CD4-positive, alpha-beta T cell treated with Interleukin-15 for 1 hour (primary cell): Measurements from ENCODE around the gene IGFL2.
A peak's percentile ranks its signal among the peaks of the same experiment; 100 is the strongest.
"Not testable (repeated sequence)": the region's sequence is repeated elsewhere in the genome, so short reads cannot be mapped to it uniquely, and the experiment has no call there.

Experiments
- DNase-seq: peaks from one replicate; pipeline ENCODE4 v3.0.0-alpha.2; 2020

IGFL2 gene

DNA sequence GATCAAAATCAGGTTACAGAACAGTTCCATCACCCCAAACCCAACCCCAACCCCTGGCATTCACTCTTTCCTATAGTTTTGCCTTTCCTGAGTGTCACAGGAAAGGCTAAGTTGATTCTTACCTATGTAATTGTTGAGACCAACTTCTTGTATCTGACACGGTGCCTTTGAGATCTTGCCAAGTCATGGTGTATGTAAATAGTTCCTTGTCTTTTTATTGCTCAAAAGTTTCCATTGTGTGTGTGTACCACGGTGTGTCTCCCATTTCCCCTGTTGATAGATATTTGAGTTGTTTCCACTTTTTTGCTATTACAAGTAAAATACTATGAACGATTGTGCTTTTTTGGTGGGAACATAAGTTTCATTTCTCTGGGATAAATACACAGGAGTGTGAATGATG is 3.3 kb upstream of the IGFL2 start:
- DNase-seq, result no peak

- no peak for DNase-seq
These were observed 785 bp upstream of the IGFL2 start for GRCh38 chr19:46147166-46147740.

- no peak for DNase-seq
These were observed 2.6 kb downstream of the IGFL2 start for GRCh38 chr19:46150606-46151005.

DNA sequence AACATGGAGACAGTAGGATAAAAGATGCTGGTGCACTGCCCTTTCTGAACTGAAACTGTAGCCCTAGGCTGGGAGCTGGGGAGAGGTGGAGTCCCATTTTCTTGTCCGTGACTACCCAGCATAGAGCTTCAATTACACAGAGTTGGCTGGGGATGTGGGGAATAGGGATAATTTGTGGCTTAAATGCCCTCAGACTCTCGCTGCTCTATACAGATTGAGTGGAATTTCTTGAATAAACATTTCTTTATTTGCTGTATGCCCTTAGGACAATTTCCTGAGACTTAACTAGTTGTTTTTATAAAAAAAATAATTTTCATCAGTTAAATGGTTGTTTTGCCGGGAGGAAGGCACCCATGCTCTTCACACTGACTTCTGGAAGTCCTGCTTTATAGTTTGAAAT is 7.2 kb downstream of the IGFL2 start:
- no peak for DNase-seq

- no peak for DNase-seq
These were observed 11.6 kb downstream of the IGFL2 start for GRCh38 chr19:46159418-46160232.

GRCh38 chr19:46160233-46160775 is 12.3 kb downstream of the IGFL2 start:
- no peak for DNase-seq

- DNase-seq, result not testable (repeated sequence)
These were observed 13.7 kb downstream of the IGFL2 start for GRCh38 chr19:46161642-46162257.

GRCh38 chr19:46162731-46163130 is 14.7 kb downstream of the IGFL2 start:
- DNase-seq, result no peak

DNA sequence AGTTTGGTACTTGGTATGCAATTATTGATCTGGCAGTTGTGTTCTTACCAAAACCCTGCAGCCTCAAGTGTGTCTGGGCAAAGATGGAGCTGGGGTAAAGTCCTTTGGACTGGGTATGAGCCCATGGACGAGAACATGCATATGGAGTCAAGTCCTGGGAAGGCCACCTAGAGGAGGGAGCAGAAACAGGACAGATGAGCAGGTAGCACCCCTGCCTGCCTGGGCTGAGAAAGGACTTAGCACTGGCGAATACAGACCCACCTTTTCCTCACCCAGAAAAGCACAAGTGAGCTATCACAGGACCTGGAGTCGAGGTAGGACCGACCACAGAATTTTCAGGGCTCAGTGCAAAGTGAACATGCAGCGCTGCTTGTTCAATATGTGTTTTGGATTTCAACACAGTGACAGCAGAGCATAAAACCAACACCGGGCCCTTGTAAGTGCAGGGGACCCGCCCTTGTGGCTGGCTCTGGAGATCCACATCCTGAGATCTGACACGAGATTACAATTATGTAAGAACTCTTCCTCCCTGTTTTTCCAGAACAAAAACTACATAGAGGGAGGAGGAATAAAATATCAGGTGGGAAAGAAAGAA is 25.9 kb downstream of the IGFL2 start:
- DNase-seq, result no peak

- DNase-seq, result no peak
These were observed 28.2 kb downstream of the IGFL2 start for GRCh38 chr19:46176116-46176860.

DNA sequence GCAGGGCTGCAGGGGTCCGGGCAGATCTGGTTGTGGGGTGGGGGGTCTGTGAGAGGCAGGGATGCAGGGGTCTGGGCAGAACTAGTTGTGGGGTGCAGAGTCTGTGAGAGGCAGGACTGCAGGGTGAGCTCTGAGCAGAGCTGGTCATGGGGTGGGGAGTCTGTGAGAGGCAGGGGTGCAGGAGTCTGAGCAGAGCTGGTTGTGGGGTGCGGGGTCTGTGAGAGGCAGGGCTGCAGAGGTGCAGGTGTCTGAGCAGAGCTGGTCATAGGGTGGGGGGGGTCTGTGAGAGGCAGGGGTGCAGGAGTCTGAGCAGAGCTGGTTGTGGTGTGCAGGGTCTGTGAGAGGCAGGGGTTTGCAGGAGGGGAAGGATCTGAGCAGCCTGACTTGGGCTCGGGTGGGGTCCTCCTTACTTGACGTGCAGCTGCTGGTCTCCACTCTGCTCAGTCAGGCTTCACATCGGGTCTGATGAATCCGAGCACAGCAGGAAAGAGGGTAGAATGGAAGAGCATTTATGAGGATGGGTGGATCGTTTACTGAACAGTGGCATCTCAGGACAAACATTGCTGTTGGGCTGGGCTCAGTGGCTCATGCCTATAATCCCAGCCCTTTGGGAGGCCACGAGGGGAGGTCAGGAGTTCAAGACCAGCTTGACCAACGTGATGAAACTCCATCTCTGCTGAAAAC is 31.2 kb downstream of the IGFL2 start:
- no peak for DNase-seq

DNA sequence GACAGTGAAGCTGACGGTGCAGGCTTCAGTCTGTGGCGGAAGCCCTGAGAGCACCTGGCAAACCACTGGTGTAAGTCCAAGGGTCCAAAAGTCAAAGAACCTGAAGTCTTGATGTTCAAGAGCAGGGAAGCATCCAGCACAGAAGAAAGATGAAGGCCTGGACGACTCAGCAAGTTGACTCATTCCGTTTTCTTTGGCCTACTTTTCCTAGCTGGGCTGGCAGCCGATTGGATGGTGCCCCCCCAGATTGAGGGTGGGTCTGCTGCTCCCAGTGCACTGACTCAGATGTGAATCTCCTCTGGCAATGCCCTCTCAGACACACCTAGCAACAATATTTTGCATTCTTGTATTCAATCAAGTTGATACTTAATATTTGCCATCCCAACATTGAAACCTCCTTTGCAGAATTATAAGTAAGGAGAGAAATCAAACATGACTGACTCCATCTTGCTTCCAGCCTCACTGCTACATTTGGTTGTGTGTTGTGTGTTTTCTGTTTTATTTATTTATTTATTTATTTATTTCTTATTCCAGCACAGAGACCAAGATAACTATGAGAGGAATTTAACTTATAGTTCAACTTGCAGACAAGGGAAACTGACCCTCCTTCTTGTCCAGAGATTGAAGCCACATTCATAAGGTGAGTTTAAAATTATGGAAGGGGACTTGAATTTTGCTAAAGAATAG is 32.8 kb downstream of the IGFL2 start:
- no peak for DNase-seq

DNA sequence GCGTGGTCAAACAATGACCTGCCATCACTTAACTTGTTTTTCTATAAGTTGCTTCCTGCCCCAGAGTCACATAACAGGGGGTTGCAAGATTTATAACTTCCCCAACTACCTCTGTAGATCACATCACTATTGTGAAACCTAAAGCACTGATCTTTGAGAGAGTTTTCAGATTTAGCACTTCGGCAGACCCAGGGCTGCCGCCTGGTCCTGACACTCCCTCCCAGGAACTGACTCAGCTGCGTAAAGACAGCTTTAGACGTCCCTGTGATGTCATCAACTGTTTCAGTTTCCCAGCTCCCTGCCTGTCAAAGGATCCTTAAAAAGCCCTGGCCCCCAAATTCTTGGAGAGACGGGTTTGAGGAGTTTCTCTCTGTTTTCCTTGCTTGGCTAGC is 33.3 kb downstream of the IGFL2 start:
- peak; percentile 54 for DNase-seq

DNA sequence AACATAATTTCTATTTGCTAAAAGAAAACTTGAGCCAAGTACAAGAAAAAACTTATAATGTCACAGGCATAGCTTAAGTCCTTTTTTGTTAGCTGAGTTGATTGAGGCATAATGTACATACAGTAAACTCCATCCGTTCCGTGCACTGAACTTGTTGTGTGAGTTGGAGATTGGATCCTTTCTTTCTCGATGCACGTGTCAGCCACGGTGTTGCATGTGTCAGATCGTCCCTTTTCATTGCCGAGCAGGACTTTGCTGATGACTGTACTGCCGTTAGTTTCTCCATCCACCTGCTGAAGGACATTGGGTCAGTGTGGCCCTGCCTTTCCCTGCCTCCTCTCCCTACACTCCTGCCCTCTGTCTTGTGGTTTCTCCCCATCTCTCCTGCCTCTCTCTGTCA is 34.4 kb downstream of the IGFL2 start:
- DNase-seq, result no peak

GRCh38 chr19:46184775-46185710 is 37.0 kb downstream of the IGFL2 start:
- DNase-seq, result not testable (repeated sequence)

DNA sequence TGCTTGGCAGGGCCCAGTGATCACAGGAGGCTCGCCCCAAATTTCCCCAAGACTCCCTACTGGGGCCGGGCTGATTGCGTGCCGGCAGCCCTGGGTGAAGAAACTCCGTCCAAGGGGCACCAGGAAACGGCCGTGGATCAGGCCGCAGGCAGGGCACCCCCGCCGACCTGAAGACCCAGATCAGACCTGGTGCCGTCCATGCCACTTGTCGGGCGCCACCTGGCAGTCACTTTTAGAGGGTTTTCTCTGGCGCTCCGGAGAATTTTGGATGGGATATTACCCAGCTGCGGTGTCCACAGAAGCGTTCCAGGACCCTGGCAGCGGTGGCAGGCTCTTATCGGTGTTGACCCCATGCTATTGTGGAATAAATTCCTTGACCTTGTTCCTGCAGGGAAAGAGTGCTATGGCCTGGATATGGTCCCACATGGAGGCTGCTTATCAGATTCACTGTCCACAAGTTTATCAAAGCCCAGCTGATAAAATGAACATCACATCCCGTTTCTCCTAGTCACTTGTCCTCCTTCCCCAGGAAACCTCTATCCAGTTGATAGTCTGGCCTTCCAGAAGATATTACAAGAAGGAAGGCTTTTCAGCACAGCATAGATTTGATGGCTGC is 38.2 kb downstream of the IGFL2 start:
- DNase-seq, result no peak

DNA sequence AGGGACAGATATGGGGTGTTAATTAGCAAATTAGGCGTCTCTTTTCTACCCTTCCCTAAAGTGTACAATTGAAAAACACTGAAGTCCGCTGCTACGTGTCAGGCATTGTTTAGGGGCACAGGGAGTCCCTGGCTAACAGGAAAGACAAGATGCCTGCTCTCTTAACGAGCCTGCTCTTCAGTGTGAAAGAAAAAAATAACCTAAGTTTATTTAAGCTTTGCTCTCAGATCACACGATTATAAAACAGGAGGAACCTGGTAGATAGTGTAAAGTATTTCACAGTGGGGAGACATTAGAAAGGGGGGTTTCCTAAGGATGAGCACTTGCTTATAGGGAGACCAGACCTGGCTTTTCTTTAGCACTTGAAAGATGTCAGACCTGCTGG is 38.7 kb downstream of the IGFL2 start:
- DNase-seq, result no peak

GRCh38 chr19:46189971-46190888 is 42.2 kb downstream of the IGFL2 start:
- no peak for DNase-seq

- no peak for DNase-seq
These were observed 43.3 kb downstream of the IGFL2 start for GRCh38 chr19:46191356-46191755.
